ENCODE results near the gene TPRN. TPM values are rescaled to one million over a fixed set of nuclear protein-coding genes. Genes with fewer than 3 reads are reported as not detected.
"Not testable (repeated sequence)": the region's sequence is repeated elsewhere in the genome, so short reads cannot be mapped to it uniquely, and the experiment has no call there.

TPRN gene
- total RNA-seq, 1 experiment from 2014 or later, result 6.0 TPM

DNA sequence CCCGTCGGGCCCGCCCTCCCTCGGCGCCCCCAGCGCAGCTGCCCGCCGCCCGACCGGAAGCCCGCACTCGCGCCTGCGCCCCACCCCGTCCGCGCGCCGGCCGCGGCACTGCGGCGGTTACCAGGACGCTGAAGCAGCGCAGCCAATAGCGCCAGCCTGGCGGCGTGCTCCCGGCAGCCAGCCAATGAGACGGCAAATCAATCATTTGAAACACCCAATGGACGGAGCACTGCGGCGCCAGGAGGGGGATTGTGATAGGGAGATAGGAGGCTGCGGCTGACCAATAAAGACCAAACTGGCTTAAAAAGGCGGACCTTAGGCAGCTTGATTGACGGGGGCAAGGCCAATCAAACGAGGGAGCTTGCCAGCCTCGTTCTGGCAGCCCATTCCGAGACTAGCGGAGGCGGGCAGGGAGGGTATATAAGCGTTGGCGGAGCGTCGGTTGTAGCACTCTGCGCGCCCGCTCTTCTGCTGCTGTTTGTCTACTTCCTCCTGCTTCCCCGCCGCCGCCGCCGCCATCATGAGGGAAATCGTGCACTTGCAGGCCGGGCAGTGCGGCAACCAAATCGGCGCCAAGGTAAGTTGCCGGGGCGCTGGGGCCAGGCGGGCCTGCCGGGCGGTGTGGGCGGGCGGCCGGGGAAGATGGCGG, 40.4 kb upstream of the TPRN start, which contains the start of gene TUBB4B:
Gene TUBB4B, plus strand, starts transcription at position 447 of the 649 bp plus-strand sequence. Its CDS starts 74 bp downstream, at position 521.
- Histone ChIP-seq H3K4me1 (replicated peaks) (peaks cover 29% of the 10 kb centered on the region), H3K27me3 (replicated peaks) (no peaks in the 10 kb centered on the region), H3K36me3 (peaks cover 31% of the 10 kb centered on the region), H3K9me3 (replicated peaks) (no peaks in the 10 kb centered on the region), H3K27ac (peak within 1 kb of the TSS; percentile 83), H3K4me3 (peak within 1 kb of the TSS; percentile 82)
- DNase-seq (ENCODE audit: low read depth in 1 of 2, low spot score in 2 of 2), result peak; percentile 99

DNA sequence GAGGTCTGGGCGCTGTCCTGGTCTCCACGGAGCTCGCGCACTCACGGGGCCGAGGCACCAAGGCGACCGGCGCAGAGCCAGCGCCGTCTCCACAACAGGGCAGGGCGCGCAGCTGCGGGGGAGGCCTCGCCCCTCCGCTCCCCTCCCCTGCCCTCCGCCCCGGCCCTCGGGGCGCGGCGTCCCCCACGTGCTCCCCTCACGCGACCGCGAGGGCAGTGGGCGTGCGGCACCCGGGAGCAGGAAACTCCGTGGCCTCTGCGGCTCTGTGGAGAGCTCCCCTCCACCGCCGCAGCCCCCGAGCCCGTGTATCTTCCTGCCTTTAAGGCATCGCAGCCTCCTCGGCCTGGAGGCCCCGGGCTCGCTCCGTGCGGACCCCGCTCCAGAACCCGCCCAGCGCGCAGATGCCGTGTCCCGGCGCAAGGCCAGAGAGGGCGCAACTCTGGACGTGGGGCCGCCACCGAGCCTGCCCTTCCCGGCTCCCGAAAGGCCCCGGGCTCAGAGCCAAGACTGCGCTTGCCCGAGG, 39.8 kb upstream of the TPRN start:
- peak in 1 of 2 experiments; percentile 69 for DNase-seq (ENCODE audit: low read depth in 1 of 2, low spot score in 2 of 2)
- Histone ChIP-seq H3K27me3 (replicated peaks) (no peaks in the 10 kb centered on the region), H3K4me1 (replicated peaks) (peaks cover 29% of the 10 kb centered on the region), H3K27ac (peak overlapping the region; percentile 83), H3K9me3 (replicated peaks) (no peaks in the 10 kb centered on the region), H3K4me3 (peak overlapping the region; percentile 63), H3K36me3 (peaks cover 31% of the 10 kb centered on the region)

DNA sequence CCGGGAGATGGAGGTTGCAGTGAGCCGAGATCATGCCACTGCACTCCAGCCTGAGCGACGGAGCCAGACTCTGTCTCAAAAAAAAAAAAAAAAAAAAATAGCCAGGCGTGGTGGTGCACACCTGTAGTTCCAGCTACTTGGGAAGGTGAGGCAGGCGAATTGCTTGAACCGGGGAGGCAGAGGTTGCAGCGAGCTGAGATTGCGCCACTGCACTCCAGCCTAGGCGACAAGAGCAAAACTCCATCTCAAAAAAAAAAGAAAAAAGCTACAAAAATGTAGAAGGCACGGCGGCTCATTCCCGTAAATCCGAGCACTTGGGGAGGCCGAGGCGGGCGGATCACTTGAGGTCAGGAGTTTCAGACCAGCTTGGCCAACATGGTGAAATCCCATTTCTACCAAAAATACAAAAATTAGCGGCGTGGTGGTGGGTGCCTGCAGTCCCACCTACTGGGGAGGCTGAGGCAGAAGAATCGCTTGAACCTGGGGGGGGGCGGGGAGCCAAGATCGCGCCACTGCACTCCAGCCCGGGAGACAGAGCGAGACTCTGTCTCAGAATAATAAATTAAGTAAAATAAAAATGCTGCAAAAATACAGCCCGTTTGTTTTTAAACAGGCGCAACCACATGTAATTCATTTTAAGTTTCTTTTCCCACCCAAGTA, 39.1 kb upstream of the TPRN start:
- H3K36me3 ChIP-seq, result peaks cover 31% of the 10 kb centered on the region
- DNase-seq (ENCODE audit: low read depth in 1 of 2, low spot score in 2 of 2); H3K27me3 ChIP-seq (replicated peaks); H3K9me3 ChIP-seq (replicated peaks): not testable (repeated sequence)
- peaks cover 29% of the 10 kb centered on the region for H3K4me1 ChIP-seq (replicated peaks)
- H3K27ac ChIP-seq, result peak overlapping the region; percentile 83
- H3K4me3 ChIP-seq, result peak overlapping the region; percentile 63

DNA sequence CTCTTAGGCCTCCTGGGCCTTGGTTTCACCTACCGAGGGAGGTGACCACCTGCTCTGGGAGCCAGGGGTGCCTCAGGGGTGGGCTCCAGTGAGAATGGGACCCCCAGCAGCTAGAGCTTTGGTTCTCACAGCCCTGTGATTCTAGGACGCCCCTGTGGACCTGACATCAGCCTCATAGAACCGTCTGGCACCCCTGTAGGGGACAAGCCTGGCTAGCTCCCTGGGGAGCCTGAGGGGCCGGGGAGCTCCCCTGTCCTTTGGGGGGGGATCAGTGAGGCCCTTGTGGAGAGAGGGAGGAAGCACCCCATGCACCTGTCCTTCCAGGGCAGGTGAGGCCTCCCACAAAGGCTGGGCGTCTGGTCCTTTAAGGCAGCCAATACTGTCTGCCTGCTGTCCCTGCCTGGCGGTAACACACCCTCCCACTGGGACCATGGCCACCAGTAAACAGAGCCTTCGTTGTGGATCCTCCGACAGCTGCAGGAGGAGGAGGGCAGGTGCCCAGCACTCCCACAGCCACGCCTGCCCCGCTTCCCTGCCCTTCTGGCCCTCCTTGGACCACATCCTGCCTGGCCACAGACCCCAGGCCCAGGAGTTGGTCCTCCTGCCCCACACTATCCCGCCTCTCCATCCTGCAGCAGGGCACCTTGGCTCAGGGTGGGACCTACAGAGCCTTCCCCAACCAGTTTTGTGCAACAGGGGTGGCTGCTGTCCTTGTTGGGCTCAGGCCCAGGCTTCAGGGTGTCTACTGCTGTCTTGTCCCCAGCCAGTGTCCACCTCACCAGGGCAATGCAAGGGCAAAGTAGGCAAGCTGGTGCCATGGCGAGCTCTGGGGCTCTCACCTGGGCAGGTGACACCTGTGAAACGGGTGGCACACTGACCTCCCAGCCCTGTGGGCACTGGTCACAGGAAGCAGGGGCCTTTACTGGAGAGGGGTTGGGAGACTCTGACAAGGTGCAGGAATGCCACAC, 37.5 kb upstream of the TPRN start:
- Histone ChIP-seq H3K27ac (no peak overlapping the region), H3K9me3 (replicated peaks) (no peaks in the 10 kb centered on the region), H3K36me3 (peaks cover 18% of the 10 kb centered on the region), H3K4me1 (replicated peaks) (peaks cover 20% of the 10 kb centered on the region), H3K4me3 (no peak overlapping the region), H3K27me3 (replicated peaks) (peaks cover 11% of the 10 kb centered on the region)
- no peak for DNase-seq (ENCODE audit: low read depth in 1 of 2, low spot score in 2 of 2)

DNA sequence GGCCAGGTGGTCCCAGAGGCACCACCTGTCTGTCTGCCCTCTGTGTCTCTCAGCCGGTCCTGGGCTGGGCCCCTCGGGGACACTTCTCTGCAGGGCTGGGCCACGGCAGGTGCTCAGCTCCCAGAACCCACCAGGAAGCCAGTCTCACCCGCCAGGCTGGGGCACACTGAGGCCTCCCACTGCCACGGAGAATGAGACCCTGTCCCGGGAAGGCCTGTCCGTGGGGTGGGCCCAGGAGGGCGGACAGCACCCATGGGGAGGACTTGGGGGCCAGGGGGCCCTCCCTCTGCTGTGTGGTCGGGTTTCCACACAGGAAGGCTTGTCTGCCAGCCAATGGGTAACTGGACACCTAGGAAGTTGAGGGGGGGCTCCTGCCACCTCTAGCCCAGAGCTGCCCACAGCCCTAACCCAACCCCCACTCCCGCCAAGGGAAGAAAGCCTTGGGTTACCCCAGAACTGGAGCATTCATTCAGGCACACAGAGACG, 36.4 kb upstream of the TPRN start:
- Histone ChIP-seq H3K36me3 (peaks cover 7% of the 10 kb centered on the region), H3K27me3 (replicated peaks) (peaks cover 21% of the 10 kb centered on the region), H3K4me3 (no peak overlapping the region), H3K9me3 (replicated peaks) (no peaks in the 10 kb centered on the region), H3K4me1 (replicated peaks) (peaks cover 11% of the 10 kb centered on the region), H3K27ac (no peak overlapping the region)
- DNase-seq (ENCODE audit: low read depth in 1 of 2, low spot score in 2 of 2), result no peak

DNA sequence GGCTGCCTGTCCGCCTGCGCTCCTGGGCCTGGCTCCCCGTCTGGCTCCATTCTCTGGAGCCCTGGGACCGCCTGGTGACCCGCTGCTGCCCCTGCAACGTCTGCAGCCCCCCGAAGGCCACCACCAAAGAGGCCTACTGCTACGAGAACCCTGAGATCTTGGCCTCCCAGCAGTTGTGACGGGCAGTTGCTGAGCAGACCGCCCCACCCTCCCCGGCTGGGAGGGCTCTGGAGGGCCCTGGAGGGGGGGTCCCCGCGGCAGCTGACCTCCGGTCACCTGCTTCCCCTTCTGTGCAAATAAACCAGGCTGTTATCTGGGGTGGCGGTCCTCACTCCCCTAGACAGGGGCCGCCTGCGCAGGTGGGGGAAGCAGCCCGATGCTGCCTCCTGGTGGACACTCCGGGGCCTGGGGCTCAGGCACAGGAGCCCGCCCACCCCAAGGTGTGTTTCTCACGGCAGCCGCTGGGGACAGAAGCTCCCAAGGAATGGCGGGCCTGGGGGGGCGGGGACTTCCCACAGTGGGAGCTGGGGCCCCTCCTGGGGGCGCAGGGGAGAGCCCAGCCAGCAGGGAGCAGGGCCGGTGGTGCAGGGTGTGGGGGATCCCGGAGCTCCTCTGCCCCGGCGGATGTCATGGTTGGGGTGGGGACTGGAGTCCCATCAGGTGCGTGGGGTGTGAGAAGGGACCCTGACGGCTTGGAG, 35.8 kb upstream of the TPRN start:
- Histone ChIP-seq H3K4me1 (replicated peaks) (peaks cover 11% of the 10 kb centered on the region), H3K27me3 (replicated peaks) (peaks cover 26% of the 10 kb centered on the region), H3K9me3 (replicated peaks) (no peaks in the 10 kb centered on the region), H3K4me3 (no peak overlapping the region), H3K36me3 (peaks cover 2% of the 10 kb centered on the region), H3K27ac (no peak overlapping the region)
- DNase-seq (ENCODE audit: low read depth in 1 of 2, low spot score in 2 of 2), result peak; percentile 71 to 86

DNA sequence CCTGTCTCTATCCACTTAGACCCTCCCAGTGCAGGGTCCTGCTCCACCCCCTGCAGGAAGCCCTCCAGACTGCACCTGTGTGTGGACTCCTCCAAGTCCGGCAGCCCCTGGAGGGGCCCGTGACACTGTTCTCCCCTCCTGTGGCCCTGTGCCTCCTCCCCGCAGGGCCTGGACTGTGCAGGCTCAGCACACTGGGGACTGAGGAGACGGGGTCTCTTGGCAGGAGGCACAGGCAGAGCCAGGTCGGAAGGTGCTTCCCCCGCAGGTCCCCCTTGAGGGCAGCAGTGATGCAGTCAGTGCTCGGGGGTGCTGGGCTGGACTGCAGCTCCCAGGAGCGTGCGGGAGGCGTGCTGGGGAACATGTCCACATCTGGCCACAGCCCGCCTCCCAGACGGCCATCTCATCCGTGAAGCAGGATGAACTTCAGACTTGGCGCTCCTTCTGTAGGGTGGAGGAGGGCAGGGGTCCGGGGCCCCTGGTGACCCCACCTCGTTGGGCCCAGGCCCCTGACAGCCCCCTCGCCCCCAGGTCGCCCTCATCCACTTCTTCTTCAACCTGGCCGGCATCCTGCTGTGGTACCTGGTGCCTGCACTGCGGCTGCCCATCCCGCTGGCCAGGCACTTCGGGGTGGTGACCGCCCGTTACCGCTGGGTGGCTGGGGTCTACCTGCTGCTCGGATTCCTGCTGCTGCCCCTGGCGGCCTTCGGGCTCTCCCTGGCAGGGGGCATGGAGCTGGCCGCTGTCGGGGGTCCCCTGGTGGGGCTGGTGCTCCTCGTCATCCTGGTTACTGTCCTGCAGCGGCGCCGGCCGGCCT, 35.1 kb upstream of the TPRN start:
- Histone ChIP-seq H3K4me1 (replicated peaks) (peaks cover 11% of the 10 kb centered on the region), H3K9me3 (replicated peaks) (no peaks in the 10 kb centered on the region), H3K4me3 (no peak overlapping the region), H3K27ac (no peak overlapping the region), H3K27me3 (replicated peaks) (peaks cover 30% of the 10 kb centered on the region), H3K36me3 (no peaks in the 10 kb centered on the region; the same call in 1 of the 2 replicates)
- DNase-seq (ENCODE audit: low read depth in 1 of 2, low spot score in 2 of 2), result no peak

DNA sequence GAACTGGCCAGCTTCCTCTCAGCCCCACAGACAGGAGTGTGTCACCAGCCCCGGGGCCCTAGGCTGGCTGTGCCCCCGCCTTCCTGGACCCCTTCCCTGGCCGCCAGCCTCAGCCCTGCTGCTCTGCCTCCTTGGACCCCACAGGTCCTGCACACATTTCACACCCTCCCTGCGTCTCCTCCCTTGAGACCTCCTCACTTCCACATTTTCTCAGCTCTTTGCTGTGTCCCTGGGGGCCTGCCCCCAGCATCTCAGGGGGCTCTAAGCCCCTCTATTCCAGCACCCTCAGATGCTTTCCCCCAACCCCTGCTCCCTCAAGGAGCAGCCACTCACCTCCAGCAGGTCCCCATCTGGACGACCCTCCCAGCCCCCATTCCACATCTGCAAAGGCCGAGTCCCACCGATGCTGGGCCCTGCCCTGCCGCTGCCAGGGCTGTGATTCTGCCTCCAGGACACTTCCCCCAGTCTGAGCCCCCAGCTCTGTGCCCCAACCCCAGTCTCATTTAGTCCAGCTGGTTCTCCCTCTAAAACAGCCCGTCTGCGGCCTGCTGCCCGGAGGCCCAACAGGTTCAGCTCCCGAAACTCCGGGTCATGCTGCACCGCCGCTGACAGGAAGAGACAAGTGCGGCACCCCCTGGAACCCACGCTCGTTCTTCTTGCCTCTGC, 34.4 kb upstream of the TPRN start:
- H3K27ac ChIP-seq, result no peak overlapping the region
- H3K9me3 ChIP-seq (replicated peaks), result no peaks in the 10 kb centered on the region
- H3K4me3 ChIP-seq, result no peak overlapping the region
- DNase-seq (ENCODE audit: low read depth in 1 of 2, low spot score in 2 of 2), result no peak
- peaks cover 38% of the 10 kb centered on the region for H3K27me3 ChIP-seq (replicated peaks)
- H3K4me1 ChIP-seq (replicated peaks), result peaks cover 7% of the 10 kb centered on the region
- H3K36me3 ChIP-seq, result no peaks in the 10 kb centered on the region; the same call in 1 of the 2 replicates

DNA sequence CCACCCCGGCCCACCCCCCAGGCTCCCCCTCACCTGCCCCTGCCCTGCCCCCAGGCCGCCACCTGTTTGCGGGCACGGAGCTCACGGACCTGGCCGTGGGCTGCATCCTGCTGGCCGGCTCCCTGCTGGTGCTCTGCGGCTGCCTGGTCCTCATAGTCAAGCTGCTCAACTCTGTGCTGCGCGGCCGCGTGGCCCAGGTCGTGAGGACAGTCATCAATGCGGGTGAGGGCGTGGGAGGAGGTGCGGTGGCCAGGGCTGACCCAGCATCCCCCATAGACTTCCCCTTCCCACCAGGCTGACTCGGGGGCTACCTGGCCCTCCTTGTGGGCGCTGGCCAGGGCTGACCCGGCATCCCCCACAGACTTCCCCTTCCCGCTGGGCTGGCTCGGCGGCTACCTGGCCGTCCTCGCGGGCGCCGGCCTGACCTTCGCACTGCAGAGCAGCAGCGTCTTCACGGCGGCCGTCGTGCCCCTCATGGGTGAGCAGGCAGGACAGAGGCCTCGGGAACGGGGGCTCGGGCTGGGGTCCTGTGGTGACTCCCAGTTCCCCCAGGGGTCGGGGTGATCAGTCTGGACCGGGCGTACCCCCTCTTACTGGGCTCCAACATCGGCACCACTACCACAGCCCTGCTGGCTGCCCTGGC, 33.6 kb upstream of the TPRN start:
- Histone ChIP-seq H3K36me3 (no peaks in the 10 kb centered on the region; the same call in 1 of the 2 replicates), H3K27me3 (replicated peaks) (peaks cover 39% of the 10 kb centered on the region), H3K4me1 (replicated peaks) (peaks cover 7% of the 10 kb centered on the region), H3K9me3 (replicated peaks) (no peaks in the 10 kb centered on the region), H3K27ac (no peak overlapping the region), H3K4me3 (no peak overlapping the region)
- no peak for DNase-seq (ENCODE audit: low read depth in 1 of 2, low spot score in 2 of 2)

DNA sequence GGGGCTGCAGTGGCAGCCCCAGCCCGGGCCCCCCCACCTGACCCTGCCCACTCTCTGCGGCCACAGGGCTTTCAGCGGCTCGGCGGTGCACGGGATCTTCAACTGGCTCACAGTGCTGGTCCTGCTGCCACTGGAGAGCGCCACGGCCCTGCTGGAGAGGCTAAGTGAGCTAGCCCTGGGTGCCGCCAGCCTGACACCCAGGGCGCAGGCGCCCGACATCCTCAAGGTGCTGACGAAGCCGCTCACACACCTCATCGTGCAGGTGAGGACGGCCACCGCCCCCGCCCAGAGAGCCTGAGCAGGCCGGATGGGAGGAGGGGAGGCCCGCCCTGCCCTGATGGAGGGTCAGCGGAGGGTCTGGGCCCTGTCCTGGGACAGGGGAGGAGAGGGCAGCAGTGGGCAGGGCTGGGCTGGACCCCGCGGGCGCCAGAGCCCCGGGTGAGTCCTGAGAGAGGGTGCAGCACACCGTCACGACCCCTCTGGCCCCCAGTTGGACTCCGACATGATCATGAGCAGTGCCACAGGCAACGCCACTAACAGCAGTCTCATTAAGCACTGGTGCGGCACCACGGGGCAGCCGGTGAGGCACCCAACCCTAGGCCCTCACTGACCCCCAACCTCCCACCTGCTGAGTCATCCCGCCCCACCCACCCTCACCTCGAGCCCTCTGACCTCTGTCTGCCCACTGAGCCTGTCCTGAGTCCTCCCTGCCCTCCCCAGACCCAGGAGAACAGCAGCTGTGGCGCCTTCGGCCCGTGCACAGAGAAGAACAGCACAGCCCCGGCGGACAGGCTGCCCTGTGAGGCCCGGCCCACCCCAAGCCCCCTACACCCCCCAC, 32.8 kb upstream of the TPRN start:
- H3K9me3 ChIP-seq (replicated peaks), result no peaks in the 10 kb centered on the region
- no peak overlapping the region for H3K27ac ChIP-seq
- H3K4me1 ChIP-seq (replicated peaks), result peaks cover 7% of the 10 kb centered on the region
- DNase-seq (ENCODE audit: low read depth in 1 of 2, low spot score in 2 of 2), result no peak
- peaks cover 39% of the 10 kb centered on the region for H3K27me3 ChIP-seq (replicated peaks)
- H3K36me3 ChIP-seq, result no peaks in the 10 kb centered on the region
- H3K4me3 ChIP-seq, result no peak overlapping the region

DNA sequence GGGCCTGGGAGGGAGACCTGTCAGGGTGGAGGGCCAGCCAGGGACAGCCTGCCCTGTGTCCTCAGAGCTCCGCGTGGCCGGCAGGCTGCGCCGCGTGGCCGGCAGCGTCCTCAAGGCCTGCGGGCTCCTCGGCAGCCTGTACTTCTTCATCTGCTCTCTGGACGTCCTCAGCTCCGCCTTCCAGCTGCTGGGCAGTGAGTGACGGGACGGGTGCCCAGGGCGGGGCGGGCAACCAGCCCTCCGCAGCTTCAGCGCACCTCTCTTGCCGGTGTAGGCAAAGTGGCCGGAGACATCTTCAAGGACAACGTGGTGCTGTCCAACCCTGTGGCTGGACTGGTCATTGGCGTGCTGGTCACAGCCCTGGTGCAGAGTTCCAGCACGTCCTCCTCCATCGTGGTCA, 32.0 kb upstream of the TPRN start:
- DNase-seq (ENCODE audit: low read depth in 1 of 2, low spot score in 2 of 2), result no peak
- Histone ChIP-seq H3K27ac (no peak overlapping the region), H3K9me3 (replicated peaks) (no peaks in the 10 kb centered on the region), H3K4me1 (replicated peaks) (peaks cover 8% of the 10 kb centered on the region), H3K36me3 (no peaks in the 10 kb centered on the region), H3K27me3 (replicated peaks) (peaks cover 39% of the 10 kb centered on the region), H3K4me3 (no peak overlapping the region)
